HL-60 (cell line): Measurements from ENCODE around the gene NTF3.

ENCODE experiments used
- DNase-seq, 2 experiments: peaks; one replicate each; pipeline ENCODE4 v3.0.0-alpha.2; 2010 to 2020; ENCODE audit warnings: low read depth in 1 of 2, low spot score in 1 of 2
- H3K27ac ChIP-seq: fragments of 250-450 bp; sonication (Bioruptor Pico); replicated peaks from 2 replicates; pipeline ENCODE4 v1.5.1; 2020; ENCODE audit warnings: mild to moderate bottlenecking, moderate library complexity
- H3K27me3 ChIP-seq: fragments of 250-450 bp; sonication (Bioruptor Pico); 2 replicates; pipeline ENCODE4 v1.5.1; 2021; ENCODE audit warnings: mild to moderate bottlenecking, moderate library complexity; ENCODE audit not compliant: insufficient read depth, poor library complexity, severe bottlenecking
- H3K4me3 ChIP-seq: replicated peaks from 2 replicates; pipeline ENCODE4 v1.5.1; 2011; ENCODE audit warnings: mild to moderate bottlenecking, control low read depth, low read length; ENCODE audit not compliant: insufficient read depth
- CTCF ChIP-seq: IDR thresholded peaks from one replicate; pipeline ENCODE4 v1.5.1; 2011; ENCODE audit warnings: low read length, control low read depth, inconsistent platforms; ENCODE audit not compliant: insufficient read depth
- GABPA ChIP-seq: IDR thresholded peaks from 2 replicates; pipeline ENCODE4 v1.6.1; 2012; ENCODE audit warnings: low read depth
- POLR2AphosphoS5 ChIP-seq: IDR thresholded peaks from 2 replicates; pipeline ENCODE4 v1.6.1; 2012; ENCODE audit warnings: low read depth
- REST ChIP-seq: IDR thresholded peaks from 2 replicates; pipeline ENCODE4 v1.6.1; 2012; ENCODE audit warnings: low read depth; ENCODE audit not compliant: insufficient replicate concordance
- SPI1 ChIP-seq: IDR thresholded peaks from 2 replicates; pipeline ENCODE4 v1.6.1; 2012; ENCODE audit warnings: low read depth, mild to moderate bottlenecking, borderline replicate concordance

Gene NTF3

GRCh38 chr12:5439788-5440300, 7.9 kb downstream of the NTF3 start:
- Histone ChIP-seq H3K27me3 (peaks cover 2% of the 10 kb centered on the region), H3K4me3 (no peak overlapping the region), H3K27ac (no peak overlapping the region)
- DNase-seq = no peak
- TF ChIP-seq SPI1 (no peak), POLR2AphosphoS5 (no peak), REST (no peak), CTCF (no peak), GABPA (no peak)

GRCh38 chr12:5440978-5441377, 9.1 kb downstream of the NTF3 start:
- DNase-seq = no peak
- H3K4me3 ChIP-seq = no peak overlapping the region
- H3K27me3 ChIP-seq = no peaks in the 10 kb centered on the region
- TF ChIP-seq CTCF (no peak), GABPA (no peak), SPI1 (peak; percentile 49; the same call in 1 of the 2 replicates), REST (no peak), POLR2AphosphoS5 (no peak)
- H3K27ac ChIP-seq = no peak overlapping the region

- Histone ChIP-seq H3K27me3 (no peaks in the 10 kb centered on the region), H3K4me3 (no peak overlapping the region)
These were observed 9.8 kb downstream of the NTF3 start for GRCh38 chr12:5441497-5442236.

More at GRCh38 chr12:5441497-5442236, 9.8 kb downstream of the NTF3 start:
- no peak overlapping the region for H3K27ac ChIP-seq
- no peak for TF ChIP-seq CTCF
- TF ChIP-seq GABPA = no peak
- no peak for TF ChIP-seq POLR2AphosphoS5
- TF ChIP-seq REST = no peak
- no peak for TF ChIP-seq SPI1
- no peak for DNase-seq
